ENCODE results near the gene GFER.
A peak's percentile ranks its signal among the peaks of the same experiment; 100 is the strongest.

DNA sequence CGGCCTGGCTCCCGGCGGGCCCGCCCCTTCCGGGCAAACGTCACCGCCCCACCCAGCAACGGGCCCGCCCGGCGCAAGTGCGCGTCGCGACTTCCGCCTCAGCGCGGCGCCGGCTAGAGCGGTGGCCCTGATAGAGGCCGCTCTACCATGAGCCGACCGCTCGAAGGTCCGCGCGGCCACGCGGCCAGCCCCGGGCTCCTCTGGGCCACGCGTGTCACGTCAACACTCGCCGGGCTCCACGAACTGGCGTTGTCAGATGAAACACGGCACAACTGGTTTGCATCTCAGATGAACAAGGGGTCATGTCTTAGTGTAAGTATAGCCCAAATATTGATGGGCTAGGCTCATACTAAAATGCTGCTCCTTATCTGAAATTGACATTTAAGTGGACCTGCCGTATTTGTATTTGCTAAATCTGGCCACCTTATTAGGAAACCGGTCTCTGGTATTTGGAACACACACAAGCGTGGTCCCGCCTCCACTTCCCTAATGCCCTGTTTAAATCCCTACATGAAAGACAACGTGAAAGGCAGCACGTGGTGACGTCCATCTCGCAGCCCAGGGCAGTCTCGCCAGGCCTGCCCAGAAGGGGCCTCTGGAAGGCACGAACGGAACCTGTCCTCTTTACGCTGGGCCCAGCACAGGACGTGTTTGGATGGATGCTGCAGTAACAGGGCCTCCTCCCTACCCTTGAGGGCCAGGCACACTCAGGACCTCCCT is 26.0 kb downstream of the GFER start, which contains the start of gene ZNF598:
- TF ChIP-seq, protein P1, sequence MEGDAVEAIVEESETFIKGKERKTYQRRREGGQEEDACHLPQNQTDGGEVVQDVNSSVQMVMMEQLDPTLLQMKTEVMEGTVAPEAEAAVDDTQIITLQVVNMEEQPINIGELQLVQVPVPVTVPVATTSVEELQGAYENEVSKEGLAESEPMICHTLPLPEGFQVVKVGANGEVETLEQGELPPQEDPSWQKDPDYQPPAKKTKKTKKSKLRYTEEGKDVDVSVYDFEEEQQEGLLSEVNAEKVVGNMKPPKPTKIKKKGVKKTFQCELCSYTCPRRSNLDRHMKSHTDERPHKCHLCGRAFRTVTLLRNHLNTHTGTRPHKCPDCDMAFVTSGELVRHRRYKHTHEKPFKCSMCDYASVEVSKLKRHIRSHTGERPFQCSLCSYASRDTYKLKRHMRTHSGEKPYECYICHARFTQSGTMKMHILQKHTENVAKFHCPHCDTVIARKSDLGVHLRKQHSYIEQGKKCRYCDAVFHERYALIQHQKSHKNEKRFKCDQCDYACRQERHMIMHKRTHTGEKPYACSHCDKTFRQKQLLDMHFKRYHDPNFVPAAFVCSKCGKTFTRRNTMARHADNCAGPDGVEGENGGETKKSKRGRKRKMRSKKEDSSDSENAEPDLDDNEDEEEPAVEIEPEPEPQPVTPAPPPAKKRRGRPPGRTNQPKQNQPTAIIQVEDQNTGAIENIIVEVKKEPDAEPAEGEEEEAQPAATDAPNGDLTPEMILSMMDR (IDR thresholded peaks at IDR 0.05): peak in 3 of 4 experiments; percentile 11 to 26 (median 20)
- TF ChIP-seq POLR2A (IDR thresholded peaks at IDR 0.05): peak; percentile 89 to 93
- peak; percentile 88 for TF ChIP-seq POLR2AphosphoS5 (IDR thresholded peaks at IDR 0.05)

All from gastroesophageal sphincter (tissue), 3 donors.